Non-pigmented ciliary epithelial cell (primary cell): ENCODE measurements around the gene ZC3H12A.

Source experiments
- DNase-seq: peaks from one replicate; pipeline ENCODE4 v3.0.0-alpha.2; 2010; ENCODE audit warnings: low read depth

The ZC3H12A gene

DNA sequence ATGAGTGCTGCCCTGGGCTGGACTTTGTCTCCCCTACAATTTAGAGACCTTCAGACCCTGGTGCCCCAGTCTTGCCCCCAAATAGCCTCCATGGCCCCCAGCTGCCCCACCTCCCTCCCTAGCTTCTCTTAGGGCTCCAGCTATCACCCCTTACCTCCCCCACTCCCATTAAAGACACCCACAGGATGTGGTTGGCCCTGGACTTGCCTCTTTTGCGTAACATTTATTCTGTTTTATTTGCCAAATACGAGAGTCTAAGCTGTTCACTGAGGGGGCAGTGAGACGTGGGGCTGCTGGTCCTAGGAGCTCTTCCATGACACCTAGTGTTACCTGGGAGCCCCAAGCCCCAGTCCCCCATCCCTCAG lies 4.5 kb downstream of the ZC3H12A start:
- no peak for DNase-seq

DNA sequence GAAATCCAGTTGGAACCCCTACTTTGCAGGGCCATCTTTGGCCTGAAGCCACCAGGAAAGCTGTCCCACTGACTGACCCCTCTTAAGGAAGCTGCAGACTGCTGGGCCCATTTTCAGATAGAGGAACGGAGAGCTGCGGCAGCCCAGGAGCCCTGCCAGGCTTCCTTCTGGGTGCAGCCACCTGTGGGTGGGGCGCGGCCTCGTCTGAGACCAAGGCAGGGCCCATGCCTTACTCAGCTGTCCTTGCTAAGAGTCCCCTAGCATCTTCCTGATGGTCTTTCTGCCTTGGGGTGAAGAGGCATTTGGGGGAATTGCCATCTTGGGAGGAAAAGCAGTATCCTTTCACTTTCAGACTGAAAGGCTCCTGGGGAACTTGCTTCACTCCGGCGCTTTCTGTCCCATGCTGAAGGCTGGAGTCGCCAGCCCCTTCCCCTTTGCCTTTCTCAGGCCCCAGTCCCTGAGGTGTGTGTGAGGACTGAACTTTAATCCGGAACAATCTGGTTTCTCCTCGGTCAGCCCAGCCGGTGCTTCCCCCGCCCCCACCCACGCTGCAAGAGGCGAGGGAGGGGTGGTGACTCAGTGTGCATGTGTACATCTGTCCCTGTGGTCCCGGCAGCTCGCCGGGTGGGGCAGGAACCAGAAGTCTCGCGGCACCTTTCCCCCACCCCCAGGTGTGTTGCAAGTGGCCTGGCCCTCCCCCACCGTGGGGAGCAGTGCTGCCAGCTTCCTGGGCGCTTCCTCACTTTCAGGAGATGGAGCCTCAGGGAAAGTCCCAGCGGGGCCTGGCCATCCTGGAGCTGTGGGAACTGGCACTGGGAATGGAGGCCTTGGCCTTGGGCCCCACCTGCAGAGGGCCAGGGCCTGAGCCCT lies 5.1 kb downstream of the ZC3H12A start:
- DNase-seq = no peak

- no peak for DNase-seq
Observed at GRCh38 chr1:37480125-37480466, 5.7 kb downstream of the ZC3H12A start.

GRCh38 chr1:37480581-37481288 lies 6.4 kb downstream of the ZC3H12A start:
- no peak for DNase-seq

- no peak for DNase-seq
Observed at GRCh38 chr1:37481289-37482003, 7.1 kb downstream of the ZC3H12A start.

DNA sequence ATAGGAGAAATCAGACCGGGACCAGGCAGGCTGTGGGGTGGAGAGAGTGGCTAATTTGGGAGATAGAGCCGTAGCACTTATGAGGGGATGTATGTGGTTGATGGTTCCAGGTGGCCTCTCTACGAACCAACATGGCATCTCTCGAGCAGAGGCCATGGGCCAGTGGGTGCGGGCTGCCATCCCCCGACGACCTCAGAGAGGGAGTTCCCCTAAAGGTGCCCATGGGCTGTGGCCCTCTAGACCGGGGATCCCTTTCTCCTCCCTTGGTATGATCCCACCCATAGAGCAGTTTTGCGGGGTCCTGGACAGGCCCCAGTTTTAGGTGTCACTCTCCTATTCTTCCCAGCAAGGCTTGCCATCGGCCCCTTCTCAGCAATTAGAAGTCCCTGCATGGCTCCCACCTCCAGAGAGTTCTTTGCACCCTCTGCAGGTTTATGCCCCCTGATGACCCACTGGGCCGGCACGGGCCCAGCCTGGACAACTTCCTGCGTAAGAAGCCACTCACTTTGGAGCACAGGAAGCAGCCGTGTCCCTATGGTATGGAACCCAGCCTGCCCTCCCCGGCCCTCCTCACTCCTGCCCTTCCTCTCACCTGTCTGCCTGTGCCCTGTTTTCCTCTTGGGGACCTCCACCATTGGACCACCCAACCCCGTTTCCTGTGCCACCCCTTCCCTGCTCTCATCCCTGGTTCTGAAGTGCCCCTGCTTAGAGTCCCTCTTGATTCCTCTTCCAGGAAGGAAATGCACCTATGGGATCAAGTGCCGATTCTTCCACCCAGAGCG lies 7.8 kb downstream of the ZC3H12A start:
- DNase-seq = no peak

DNA sequence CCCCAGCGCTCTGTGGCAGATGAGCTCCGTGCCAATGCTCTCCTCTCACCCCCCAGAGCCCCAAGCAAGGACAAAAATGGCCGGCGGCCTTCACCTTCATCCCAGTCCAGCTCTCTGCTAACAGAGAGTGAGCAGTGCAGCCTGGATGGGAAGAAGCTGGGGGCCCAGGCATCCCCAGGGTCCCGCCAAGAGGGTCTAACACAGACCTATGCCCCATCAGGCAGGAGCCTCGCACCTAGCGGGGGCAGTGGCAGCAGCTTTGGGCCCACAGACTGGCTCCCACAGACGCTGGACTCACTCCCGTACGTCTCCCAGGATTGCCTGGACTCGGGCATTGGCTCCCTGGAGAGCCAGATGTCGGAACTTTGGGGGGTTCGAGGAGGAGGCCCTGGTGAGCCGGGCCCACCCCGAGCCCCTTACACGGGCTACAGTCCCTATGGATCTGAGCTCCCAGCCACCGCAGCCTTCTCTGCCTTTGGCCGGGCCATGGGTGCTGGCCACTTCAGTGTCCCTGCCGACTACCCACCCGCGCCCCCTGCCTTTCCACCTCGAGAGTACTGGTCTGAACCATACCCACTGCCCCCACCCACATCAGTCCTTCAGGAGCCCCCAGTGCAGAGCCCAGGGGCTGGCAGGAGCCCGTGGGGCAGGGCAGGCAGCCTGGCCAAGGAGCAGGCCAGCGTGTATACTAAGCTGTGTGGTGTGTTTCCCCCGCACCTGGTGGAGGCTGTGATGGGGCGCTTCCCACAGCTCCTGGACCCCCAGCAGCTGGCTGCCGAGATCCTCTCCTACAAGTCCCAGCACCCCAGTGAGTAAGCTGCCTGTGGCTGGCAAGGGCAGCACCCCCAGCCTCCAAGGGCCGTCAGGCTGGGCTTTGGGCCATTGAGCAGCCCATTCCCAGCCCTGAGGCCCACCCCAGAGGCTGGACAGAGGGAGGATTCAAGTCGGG lies 8.7 kb downstream of the ZC3H12A start:
- DNase-seq = no peak

DNA sequence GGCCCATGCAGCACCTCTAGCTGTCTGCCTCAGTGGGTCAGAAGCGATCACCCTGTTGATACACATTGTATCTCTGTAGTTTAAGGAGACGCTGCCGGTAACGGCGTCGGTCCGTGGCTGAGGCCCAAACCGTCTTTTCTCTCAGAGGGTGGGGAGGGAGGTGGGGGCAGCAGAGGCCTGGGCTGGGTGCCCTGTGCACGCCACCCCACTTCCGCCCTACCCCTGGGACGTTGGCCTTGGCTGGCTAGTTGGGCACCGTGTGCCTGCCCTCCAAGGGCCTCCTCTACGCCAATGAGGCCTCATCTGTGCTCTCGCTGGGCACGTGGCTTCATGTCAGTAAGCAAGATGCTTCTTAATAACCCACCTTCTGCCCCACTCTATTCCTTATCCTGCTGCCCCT lies 9.4 kb downstream of the ZC3H12A start:
- DNase-seq = no peak

GRCh38 chr1:37484325-37485051 lies 10.1 kb downstream of the ZC3H12A start:
- DNase-seq = no peak

- no peak for DNase-seq
Observed at GRCh38 chr1:37485902-37486679, 11.7 kb downstream of the ZC3H12A start.

DNA sequence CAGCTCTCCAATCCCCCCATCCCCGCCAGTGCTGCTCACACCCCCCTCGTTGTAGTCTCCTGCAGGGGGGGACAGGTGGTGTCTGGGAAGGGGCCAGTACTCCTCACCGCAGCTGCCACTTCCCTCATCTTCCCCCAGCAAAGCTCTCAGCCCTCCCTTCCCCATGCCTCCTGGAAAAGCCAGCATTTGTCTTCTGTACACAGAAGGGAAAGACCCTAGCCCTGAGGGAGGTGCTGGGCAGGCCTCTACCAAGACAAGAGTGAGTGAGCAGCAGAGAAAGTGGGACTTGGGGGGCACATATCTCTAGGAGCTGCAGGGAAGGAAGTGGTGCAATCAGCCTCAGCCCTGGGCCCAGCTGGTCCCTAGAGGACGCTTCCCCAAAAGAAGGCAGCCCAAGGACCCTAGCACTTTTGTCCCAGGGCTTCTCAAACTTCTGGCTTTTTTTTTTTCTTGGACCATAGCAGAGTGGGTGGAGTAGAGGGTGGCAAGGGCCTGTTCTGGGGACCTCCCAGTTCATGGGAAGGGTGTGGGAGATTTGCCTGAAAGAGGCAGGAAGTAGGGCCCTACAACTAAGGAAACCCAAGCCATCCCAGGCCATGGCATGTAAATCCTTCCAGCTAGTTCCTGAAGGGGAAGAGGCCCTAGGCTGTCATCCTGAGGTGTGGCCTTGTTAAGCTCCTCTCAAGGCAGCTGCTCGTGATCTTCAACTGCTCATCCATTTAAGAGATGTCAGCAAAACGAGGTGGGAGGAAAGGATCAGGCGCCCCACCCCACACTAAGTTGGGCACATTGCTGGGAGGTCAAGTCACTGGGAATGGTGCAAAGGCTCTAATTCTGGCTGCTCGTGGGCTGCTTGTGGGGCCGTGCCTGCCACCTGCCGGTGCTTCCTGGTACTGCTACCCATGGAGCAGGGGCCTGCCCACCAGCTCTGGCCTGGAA lies 12.6 kb downstream of the ZC3H12A start:
- no peak for DNase-seq

DNA sequence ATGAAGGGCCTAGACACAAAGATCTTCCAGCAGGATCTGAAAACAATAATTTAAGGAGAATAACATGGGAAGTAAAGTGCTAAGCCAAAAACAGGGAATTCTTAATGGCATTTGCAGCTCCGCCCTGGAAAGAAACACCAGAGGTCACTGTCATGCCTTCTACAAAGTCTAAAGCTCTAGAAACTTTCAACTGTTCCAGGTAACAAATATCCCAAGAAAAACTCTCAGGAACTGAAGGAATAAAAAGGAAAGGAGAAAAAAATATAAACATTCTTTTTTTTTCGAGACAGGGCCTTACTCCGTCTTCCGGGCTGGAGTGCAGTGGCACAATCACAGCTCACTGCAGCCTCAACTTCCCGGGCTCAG lies 13.2 kb downstream of the ZC3H12A start:
- no peak for DNase-seq

DNA sequence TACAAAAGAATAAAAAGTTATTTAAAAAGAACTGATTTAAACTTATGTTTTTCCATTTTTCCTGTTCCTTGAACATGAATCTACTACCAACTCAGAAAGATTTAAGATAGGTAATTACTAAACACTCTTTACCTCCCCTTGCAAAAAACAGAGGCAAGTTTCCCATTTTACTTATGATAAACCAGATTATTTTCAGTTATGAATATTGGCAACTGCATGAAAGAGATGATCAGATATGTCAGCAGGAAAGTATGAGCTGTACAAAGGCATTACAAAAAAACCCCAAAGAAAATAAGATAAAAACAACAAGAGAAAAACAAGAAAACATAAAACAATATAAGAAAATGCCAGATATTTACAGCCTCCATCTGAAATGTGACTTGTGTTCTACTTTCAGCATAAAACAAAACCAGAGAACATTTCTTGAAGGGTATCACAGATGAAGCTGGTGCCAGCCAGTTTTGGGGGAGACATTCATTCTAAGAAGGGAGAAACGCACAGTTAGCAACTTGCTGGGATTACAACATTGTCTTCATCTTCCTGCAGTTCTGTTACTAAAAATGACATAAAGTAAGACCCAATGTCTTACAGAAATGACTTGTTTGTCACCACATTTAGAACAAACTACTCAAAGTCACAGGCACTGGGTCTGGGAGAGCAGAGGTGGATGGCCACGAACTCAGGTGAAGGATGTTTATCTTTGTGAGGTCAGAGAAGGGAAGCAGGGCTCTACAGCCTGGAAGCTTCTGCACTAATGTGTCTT lies 19.1 kb downstream of the ZC3H12A start:
- DNase-seq = no peak

DNA sequence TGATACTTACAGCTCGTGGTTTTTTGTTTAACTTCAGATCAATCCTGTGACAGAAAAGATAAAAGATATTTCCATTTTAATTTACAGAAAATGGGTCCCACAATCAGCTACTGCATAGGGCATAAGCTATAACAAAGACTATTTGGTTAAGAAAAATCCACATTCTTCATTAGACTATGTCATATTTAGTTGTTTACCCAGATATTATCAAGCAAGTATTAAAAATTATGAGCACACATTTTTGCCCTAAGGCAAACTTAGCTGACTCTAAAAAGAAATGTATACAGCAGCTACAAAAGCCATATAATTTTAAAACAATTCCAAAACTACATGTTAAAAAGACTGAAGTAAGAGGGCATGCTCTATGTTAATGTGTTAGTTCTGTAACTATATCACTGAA lies 21.5 kb downstream of the ZC3H12A start:
- DNase-seq = no peak

GRCh38 chr1:37497832-37498231 lies 23.5 kb downstream of the ZC3H12A start:
- no peak for DNase-seq

DNA sequence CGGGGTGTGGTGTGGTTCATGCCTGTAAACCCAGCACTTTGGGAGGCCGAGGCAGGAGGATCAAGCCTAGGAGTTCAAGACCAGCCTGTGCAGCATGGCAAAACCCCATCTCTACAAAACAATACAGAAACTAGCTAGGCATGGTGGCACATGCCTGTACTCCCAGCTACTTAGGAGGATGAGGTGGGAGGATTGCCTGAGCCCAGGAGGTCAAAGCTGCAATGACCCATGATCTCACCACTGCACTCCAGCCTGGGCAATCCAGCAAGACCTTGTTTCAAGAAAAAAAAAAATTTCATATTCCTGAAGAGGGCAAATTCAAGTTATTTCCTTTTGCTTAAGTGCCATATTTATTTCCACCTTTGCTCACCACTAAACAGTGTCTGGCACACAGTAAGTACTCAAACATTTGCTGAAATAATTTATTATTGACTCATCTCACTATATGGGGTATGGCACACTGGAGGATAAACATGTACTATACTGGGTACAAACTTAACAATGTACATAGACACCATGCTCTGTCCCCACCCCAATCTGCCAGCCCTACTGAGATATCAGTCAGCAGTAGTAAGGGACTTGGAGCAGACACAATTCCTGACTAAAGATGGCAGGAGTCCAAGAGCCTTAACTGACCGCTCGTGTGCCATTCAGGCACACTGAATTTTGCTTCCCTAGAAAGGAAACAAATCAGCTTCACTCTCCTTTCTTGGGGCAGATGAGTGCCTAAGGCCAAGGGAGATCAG lies 24.7 kb downstream of the ZC3H12A start:
- DNase-seq = no peak

DNA sequence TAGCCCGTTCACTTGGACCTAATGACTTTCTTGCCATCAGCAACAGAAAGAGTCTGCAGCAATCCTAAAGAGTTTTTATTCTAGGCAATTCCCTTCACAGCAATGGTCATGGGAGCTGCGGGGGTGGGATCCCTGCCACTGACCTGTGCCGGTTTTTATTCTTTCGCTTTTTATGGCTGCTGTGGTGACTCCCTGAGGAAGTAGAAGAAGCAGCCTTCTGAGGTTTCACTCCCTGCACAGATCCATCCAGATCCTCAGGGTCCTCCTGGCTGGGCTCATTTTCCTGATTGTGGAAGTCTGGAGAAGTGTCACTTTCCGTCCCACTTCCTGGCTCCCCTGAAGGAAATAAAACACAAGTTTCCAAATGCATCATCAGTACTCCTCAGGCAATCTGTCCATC lies 27.3 kb downstream of the ZC3H12A start:
- no peak for DNase-seq
